A549 (cell line): ENCODE results near the gene TRAPPC3. TPM values are rescaled to one million over a fixed set of nuclear protein-coding genes. Genes with fewer than 3 reads are reported as not detected.

Experiments
- ATAC-seq, 2 experiments: fragments of 200-7000 bp in 1 of 2; fragments of >200 bp in 1 of 2; cut with Nextera tagmentation in 1 of 2; cut with Tn5 transposase in 1 of 2; 3 replicates each; pipeline versions ENCODE4 v1.8.0 to v1.9.1; 2018 to 2020; ENCODE audit warnings: mild to moderate bottlenecking in 1 of 2, moderate library complexity in 1 of 2
- CTCF ChIA-PET: fragments of 300-600 bp; sonication (Branson Sonifier 250); formaldehyde crosslinking; extraction: SDS; loops from one replicate; lab custom pipeline; 2021; ENCODE audit warnings: antibody characterized with exemption, inconsistent platforms; lab: Yijun Ruan, JAX
- POLR2A ChIA-PET: fragments of 350-600 bp; formaldehyde crosslinking; extraction: SDS; loops from one replicate; lab custom pipeline; 2021; ENCODE audit warnings: antibody characterized with exemption, inconsistent platforms; lab: Yijun Ruan, JAX
- DNase-seq, 2 experiments: peaks; one replicate each; pipeline versions ENCODE4 v3.0.0 to v3.0.0-alpha.2; 2011 to 2016; ENCODE audit warnings: low read depth in 1 of 2, low spot score in 1 of 2
- FAIRE-seq: peaks from 2 replicates; lab custom pipeline; 2011; peaks lifted over from hg19 to GRCh38; lab: Jason Lieb, UNC
- H3K27ac ChIP-seq, 2 experiments: fragments of >200 bp; sonication (Bioruptor Twin); formaldehyde crosslinking; 3 replicates each; pipeline ENCODE4 v1.5.1; 2016 to 2017
- H3K4me1 ChIP-seq: fragments of >200 bp; sonication (Bioruptor Twin); formaldehyde crosslinking; 3 replicates; pipeline ENCODE4 v1.6.1; 2016
- H3K4me2 ChIP-seq: fragments of >200 bp; sonication (Bioruptor Twin); formaldehyde crosslinking; 3 replicates; pipeline ENCODE4 v1.6.1; 2016
- H3K4me3 ChIP-seq: fragments of >200 bp; sonication (Bioruptor Twin); formaldehyde crosslinking; 3 replicates; pipeline ENCODE4 v1.5.1; 2016
- H3K9me3 ChIP-seq: fragments of >200 bp; sonication (Bioruptor Twin); formaldehyde crosslinking; 3 replicates; pipeline ENCODE4 v1.6.1; 2016
- CBX2 ChIP-seq: fragments of 200-600 bp; sonication (generic); IDR thresholded peaks from 2 replicates; pipeline ENCODE4 v1.6.1; 2016; ENCODE audit warnings: low read depth, mild to moderate bottlenecking, borderline replicate concordance
- CHD4 ChIP-seq: fragments of 200-600 bp; sonication (generic); IDR thresholded peaks from 2 replicates; pipeline ENCODE4 v1.6.1; 2016; ENCODE audit warnings: antibody characterized with exemption, mild to moderate bottlenecking, borderline replicate concordance
- EP300 ChIP-seq, 2 experiments: fragments of >200 bp; sonication (Bioruptor Twin); formaldehyde crosslinking; IDR thresholded peaks; 2 replicates in 1 of 2; 3 replicates in 1 of 2; pipeline ENCODE4 v1.6.1; 2016 to 2017
- FOSL2 ChIP-seq, 2 experiments: fragments of 450-650 bp in 1 of 2; fragments of >200 bp in 1 of 2; sonication (Bioruptor Twin) in 1 of 2; formaldehyde crosslinking; IDR thresholded peaks; 2 replicates each; pipeline versions ENCODE4 v1.5.0 to v1.6.1; 2016 to 2020; ENCODE audit warnings: mild to moderate bottlenecking in 1 of 2, moderate library complexity in 1 of 2
- GATA3 ChIP-seq: IDR thresholded peaks from 2 replicates; pipeline ENCODE4 v1.6.1; 2012; ENCODE audit warnings: borderline replicate concordance
- HEYL ChIP-seq: fragments of 250-450 bp; sonication (Bioruptor Pico); IDR thresholded peaks from 2 replicates; pipeline ENCODE4 v1.8.0; 2021; ENCODE audit warnings: mild to moderate bottlenecking, moderate library complexity
- NFE2L2 ChIP-seq: fragments of 150-350 bp; conservative IDR thresholded peaks from 2 replicates; pipeline ENCODE4 v1.6.1; 2014; ENCODE audit warnings: low read length
- TFCP2L1 ChIP-seq: fragments of 250-450 bp; sonication (Bioruptor Pico); IDR thresholded peaks from 2 replicates; pipeline ENCODE4 v1.5.0; 2021; ENCODE audit warnings: mild to moderate bottlenecking
- ZFP36 ChIP-seq: fragments of 450-650 bp; IDR thresholded peaks from 2 replicates; pipeline ENCODE4 v1.6.1; 2014; ENCODE audit warnings: borderline replicate concordance; ENCODE audit not compliant: partially characterized antibody
- ZNF302 ChIP-seq: fragments of 250-450 bp; sonication (Bioruptor Pico); IDR thresholded peaks from 2 replicates; pipeline ENCODE4 v1.9.0; 2021; ENCODE audit warnings: inconsistent platforms, mild to moderate bottlenecking, moderate library complexity
- WGBS: methylation state at CpG from one replicate; pipeline ENCODE4 v1.1.6; 2017; ENCODE audit errors: missing lambda C conversion rate; 5-methylcytosine and 5-hydroxymethylcytosine counted together
- polyA plus RNA-seq, 4 experiments: library from polyadenylated mRNA; depleted of rRNA in 3 of 4; stranded (reverse); fragments of >200 nt; fragmentation: RNase III in 1 of 4; extraction: RNeasy Plus Mini Kit Qiagen cat#74134 plus additional on column Dnase treatment in 1 of 4; gene quantifications; 2 replicates in 3 of 4; 3 replicates in 1 of 4; pipeline ENCODE4 v1.2.3, GENCODE V29; 2011 to 2017
- TF ChIP-seq, protein P1 (sequence below): fragments of >200 bp; sonication (Bioruptor Twin); formaldehyde crosslinking; IDR thresholded peaks from 3 replicates; pipeline ENCODE4 v1.5.1; 2016
- TF ChIP-seq, protein P2 (sequence below): IDR thresholded peaks from 2 replicates; pipeline ENCODE4 v1.6.1; 2012; ENCODE audit warnings: low read depth, borderline replicate concordance
- TF ChIP-seq, protein P3 (sequence below): IDR thresholded peaks from 2 replicates; pipeline ENCODE4 v1.6.1; 2012
- TF ChIP-seq, protein P4 (sequence below): IDR thresholded peaks from 2 replicates; pipeline ENCODE4 v1.6.1; 2012

The TRAPPC3 gene
- polyA plus RNA-seq, 2 of the 4 experiments (the other 2 are of a cell fraction), result 62.2 to 103 TPM

DNA sequence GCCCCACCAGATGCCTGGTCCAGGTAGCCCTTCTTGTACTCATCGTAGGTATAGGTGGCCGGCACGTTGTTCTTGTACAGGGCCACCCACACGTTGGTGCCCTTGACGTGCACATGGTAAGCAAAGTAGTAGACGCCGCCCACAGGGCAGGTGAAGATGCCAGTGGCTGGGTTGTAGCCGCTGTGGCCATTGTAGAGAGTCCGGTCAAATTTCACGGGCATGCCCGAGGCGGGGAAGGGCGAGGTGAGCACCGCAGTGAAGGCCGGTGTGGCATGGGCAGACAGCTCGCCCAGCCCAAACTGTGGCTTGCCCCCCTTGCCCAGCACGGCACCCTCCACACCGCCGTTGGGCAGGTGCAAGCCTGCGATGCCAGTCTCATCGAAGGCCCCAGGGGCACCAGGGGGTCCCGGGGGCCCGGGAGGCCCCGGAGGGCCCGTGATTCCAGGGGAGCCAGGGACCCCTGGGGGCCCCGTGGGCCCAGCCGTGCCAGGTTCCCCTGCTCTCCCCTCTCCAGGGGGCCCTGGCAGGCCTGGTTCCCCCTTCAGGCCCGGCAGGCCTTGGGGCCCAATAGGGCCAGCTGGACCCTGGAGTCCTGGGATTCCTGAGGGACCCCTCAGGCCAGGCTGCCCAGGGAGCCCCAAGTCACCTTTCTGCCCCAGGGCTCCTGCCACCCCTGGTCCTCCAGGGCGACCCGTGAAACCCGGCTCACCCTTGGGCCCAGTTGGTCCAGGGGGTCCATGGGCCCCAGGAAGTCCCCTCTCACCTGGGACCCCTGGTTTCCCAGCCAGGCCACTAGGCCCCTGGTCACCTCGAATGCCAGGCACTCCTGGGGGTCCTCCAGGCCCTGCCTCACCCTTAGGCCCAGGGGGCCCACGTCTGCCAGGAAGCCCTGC, 51.3 kb downstream of the TRAPPC3 start:
- DNase-seq, result no peak
- peak overlapping the region in 1 of 2 experiments; percentile 80; a peak in 2 of 6 replicates for H3K27ac ChIP-seq
- ChIA-PET POLR2A (interaction anchor here (1.1 kb wide), 1 partner anchor 52 kb away, joined by 3 read pairs; the partner anchor contains the start of gene TRAPPC3), CTCF (interaction anchor here (0.7 to 13.6 kb wide), 5 partner anchors 8 to 322 kb away, joined by 3 to 147 read pairs (median 3); no protein-coding TSS in a partner anchor)
- H3K9me3 ChIP-seq, result no peaks in the 10 kb centered on the region
- FAIRE-seq, result no peak
- H3K4me1 ChIP-seq, result no peaks in the 10 kb centered on the region
- no peak for ATAC-seq
- H3K4me2 ChIP-seq, result no peak overlapping the region
- H3K4me3 ChIP-seq, result no peak overlapping the region
- 93% methylated on average over 12 of the region's 33 CpGs for WGBS
- TF ChIP-seq CBX2 (no peak), HEYL (CRISPR knock-in tag) (no peak), EP300 (IDR thresholded peaks at IDR 0.05) (no peak), GATA3 (no peak), ZFP36 (no peak), ZNF302 (CRISPR knock-in tag) (no peak), NFE2L2 (no peak), CHD4 (no peak), FOSL2 (IDR thresholded peaks at IDR 0.05) (no peak), FOSL2 (CRISPR knock-in tag; IDR thresholded peaks at IDR 0.05) (no peak)
- TF ChIP-seq, protein P1, sequence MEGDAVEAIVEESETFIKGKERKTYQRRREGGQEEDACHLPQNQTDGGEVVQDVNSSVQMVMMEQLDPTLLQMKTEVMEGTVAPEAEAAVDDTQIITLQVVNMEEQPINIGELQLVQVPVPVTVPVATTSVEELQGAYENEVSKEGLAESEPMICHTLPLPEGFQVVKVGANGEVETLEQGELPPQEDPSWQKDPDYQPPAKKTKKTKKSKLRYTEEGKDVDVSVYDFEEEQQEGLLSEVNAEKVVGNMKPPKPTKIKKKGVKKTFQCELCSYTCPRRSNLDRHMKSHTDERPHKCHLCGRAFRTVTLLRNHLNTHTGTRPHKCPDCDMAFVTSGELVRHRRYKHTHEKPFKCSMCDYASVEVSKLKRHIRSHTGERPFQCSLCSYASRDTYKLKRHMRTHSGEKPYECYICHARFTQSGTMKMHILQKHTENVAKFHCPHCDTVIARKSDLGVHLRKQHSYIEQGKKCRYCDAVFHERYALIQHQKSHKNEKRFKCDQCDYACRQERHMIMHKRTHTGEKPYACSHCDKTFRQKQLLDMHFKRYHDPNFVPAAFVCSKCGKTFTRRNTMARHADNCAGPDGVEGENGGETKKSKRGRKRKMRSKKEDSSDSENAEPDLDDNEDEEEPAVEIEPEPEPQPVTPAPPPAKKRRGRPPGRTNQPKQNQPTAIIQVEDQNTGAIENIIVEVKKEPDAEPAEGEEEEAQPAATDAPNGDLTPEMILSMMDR, result no peak
- TF ChIP-seq, protein P2, sequence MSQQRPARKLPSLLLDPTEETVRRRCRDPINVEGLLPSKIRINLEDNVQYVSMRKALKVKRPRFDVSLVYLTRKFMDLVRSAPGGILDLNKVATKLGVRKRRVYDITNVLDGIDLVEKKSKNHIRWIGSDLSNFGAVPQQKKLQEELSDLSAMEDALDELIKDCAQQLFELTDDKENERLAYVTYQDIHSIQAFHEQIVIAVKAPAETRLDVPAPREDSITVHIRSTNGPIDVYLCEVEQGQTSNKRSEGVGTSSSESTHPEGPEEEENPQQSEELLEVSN, result no peak

DNA sequence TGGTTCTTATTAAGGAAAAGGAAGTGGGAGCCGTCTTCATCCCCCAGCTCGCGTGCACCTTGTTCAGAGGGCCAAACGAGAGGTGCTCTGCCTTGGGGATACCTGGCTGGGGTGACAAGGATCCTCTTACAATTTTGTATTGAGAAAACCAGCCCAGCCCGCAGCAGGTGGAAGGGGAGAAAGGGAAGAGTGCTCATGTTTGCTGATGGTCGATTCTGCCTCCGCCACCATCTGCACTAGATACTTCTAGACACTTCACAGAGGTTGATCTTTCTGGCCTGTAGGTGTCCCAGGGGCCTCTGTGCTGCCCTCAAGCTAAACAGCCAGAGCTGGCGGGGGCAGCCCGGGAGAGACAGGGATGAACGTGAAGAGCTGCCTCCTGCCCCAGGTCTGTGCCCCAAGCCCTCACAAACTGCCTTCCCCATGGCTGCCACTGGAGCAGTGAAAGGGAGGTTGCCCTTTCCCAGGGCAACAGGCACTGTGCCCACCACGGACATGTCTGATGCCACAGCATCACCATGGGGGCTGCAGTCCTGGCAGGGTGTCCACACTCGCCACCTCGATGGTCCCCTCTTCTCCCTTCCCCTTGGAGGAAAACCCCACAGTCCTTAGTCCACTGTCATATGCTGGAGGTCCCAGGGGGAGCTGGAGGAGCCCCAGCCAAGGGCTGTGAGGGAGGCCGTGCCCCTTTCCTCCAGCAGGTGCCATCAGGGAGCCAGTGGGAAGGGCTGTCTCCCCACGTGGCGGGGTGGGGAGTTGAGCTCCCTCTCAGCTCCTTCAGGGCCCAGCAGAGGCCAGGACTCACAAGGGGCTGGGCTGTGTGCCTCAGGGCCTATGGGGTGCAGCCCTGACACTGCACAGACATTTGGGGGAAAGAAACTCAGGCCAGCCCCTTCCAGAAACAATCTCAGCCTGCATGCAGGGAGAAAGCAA, 52.5 kb downstream of the TRAPPC3 start:
- CTCF ChIA-PET, result interaction anchor here (0.7 to 13.6 kb wide), 8 partner anchors 9 to 323 kb away, joined by 3 to 147 read pairs (median 3); no protein-coding TSS in a partner anchor
- no peak overlapping the region for H3K4me2 ChIP-seq
- DNase-seq, result peak in 1 of 2 experiments; percentile 48
- TF ChIP-seq, protein P3, sequence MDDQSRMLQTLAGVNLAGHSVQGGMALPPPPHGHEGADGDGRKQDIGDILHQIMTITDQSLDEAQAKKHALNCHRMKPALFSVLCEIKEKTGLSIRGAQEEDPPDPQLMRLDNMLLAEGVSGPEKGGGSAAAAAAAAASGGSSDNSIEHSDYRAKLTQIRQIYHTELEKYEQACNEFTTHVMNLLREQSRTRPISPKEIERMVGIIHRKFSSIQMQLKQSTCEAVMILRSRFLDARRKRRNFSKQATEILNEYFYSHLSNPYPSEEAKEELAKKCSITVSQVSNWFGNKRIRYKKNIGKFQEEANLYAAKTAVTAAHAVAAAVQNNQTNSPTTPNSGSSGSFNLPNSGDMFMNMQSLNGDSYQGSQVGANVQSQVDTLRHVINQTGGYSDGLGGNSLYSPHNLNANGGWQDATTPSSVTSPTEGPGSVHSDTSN, result no peak
- no peak for TF ChIP-seq ZNF302 (CRISPR knock-in tag)
- TF ChIP-seq, protein P4, sequence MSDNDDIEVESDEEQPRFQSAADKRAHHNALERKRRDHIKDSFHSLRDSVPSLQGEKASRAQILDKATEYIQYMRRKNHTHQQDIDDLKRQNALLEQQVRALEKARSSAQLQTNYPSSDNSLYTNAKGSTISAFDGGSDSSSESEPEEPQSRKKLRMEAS, result peak; percentile 52
- no peak for TF ChIP-seq TFCP2L1 (CRISPR knock-in tag)
- TF ChIP-seq CBX2, result no peak
- TF ChIP-seq, all 56 proteins: peak for 1
- peak; percentile 70 to 78 for ATAC-seq
- WGBS, result 83% methylated on average over 10 of the region's 16 CpGs
- POLR2A ChIA-PET, result interaction anchor here (0.6 to 1.1 kb wide), 2 partner anchors 53 to 242 kb away, joined by 3 to 10 read pairs; partner anchors contain the start of gene TRAPPC3
- Histone ChIP-seq H3K27ac (no peak overlapping the region), H3K4me1 (no peaks in the 10 kb centered on the region), H3K4me3 (no peak overlapping the region), H3K9me3 (no peaks in the 10 kb centered on the region)
- FAIRE-seq, result no peak
